GM20431 (cell line): ENCODE data around the gene ARPC1B.
"Not testable (repeated sequence)": the region's sequence is repeated elsewhere in the genome, so short reads cannot be mapped to it uniquely, and the experiment has no call there.

Experiments
- in situ Hi-C: fragments of 300-500 bp; cut with MseI, MboI; formaldehyde crosslinking; loops from one replicate; pipeline ENCODE4 v1.15.0; 2020; ENCODE audit warnings: low sequenced_read_pairs; ENCODE audit not compliant: unreplicated experiment

The ARPC1B gene

DNA sequence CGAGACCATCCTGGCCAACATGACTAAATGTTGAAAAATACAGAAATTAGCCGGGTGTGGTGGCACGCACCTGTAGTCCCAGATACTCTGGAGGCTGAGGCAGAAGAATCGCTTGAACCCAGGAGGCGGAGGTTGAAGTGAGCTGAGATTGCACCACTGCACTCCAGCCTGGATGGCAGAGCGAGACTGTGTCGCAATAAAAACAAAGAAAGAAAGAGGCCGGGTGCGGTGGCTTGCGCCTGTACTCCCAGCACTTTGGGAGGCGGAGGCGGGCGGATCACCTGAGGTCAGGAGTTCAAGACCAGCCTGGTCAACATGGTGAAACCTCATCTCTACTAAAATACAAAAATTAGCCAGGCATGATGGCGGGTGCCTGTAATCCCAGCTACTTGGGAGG is 12.7 kb downstream of the ARPC1B start:
- in situ Hi-C loops: not testable (repeated sequence)

DNA sequence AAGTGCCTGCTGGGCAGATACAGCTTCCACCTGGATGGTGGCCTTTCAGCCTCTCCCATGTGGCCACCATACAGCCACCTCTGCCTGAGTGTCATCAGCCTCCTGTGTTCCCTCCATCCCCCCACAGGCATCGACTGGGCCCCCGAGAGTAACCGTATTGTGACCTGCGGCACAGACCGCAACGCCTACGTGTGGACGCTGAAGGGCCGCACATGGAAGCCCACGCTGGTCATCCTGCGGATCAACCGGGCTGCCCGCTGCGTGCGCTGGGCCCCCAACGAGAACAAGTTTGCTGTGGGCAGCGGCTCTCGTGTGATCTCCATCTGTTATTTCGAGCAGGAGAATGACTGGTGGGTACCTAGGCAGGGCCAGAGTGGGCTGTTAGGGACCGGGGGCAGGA is 13.4 kb downstream of the ARPC1B start:
- in situ Hi-C loops: no loop called here

DNA sequence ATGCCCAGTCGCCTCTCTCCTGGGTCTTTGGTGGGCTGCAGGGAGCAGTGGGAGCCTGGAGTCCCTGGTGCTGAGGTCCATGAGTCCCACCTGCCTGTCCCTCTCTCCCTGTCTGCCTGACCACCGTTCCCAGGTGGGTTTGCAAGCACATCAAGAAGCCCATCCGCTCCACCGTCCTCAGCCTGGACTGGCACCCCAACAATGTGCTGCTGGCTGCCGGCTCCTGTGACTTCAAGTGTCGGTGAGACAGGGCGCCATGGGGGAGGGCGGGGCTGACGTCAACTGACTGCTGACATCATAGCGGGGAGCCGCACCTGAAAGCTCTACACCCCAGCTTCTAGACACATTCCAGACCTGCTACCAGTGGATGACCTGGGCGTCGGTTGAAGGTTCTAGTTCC is 15.2 kb downstream of the ARPC1B start:
- in situ Hi-C loops: no loop called here

DNA sequence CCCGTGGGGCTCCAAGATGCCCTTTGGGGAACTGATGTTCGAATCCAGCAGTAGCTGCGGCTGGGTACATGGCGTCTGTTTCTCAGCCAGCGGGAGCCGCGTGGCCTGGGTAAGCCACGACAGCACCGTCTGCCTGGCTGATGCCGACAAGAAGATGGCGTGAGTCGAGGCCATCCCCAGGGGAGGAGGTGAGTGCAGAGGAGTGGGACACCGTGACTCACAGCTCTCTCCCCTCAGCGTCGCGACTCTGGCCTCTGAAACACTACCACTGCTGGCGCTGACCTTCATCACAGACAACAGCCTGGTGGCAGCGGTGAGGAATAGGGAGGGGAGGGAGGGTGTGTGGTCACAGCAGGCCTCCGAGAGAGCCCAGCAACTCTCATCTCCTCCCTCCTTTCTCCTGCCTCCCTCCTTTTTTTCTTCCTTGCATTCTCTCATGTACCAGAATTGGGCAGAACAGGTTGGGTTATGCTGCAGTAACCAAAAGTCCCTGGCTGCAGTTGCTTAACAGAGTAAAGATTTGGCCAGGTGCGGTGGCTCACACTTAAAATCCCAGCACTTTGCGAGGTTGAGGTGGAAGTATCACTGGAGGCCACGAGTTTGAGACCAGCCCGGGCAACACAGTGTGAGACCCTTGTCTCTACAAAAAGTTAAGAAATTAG is 16.5 kb downstream of the ARPC1B start:
- in situ Hi-C loops: no loop called here

DNA sequence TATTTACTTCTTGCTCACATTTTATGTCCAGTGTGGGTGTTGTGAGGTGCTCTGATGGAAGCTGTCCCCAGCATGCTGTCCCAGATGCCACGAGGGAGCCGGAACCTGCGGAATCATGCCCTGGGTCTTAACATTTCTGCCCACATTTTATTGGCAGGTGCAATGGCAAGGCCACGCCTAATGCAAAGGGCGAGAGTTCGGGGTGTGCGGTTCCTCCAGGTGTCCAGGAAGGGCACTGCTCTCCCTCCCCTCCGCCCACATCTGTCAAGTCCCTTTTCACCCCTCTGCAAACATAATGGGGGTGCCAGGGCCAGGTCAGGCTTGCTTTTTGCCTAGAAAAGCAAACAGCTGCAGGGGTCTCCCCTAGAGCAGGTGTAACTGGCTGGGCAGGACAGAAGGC is 17.5 kb downstream of the ARPC1B start:
- in situ Hi-C loops: no loop called here

DNA sequence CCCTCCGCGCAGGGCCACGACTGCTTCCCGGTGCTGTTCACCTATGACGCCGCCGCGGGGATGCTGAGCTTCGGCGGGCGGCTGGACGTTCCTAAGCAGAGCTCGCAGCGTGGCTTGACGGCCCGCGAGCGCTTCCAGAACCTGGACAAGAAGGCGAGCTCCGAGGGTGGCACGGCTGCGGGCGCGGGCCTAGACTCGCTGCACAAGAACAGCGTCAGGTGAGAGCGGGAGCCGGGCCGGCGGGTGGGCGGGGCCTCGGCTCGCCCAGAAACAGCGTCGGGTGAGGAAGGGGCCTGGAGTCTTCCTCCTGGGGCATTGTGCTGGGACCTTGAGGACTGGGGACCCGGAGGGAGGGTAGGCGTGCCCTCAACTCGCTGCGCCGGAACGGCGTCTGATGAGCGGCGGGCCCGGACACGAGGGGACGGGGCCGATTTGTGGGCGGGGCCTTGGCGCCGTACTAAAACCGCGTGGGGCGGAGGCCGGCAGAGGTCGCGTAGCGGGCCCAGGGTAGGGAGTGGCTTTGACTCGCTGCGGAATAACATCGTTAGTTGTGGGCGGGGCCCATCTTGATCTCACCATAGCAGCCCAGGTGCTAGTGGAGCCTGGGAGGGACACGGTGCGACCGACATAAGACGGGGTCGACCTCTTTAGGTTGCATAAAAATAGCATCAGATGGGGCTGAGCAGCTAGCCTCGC is 18.3 kb downstream of the ARPC1B start:
- in situ Hi-C loops: no loop called here

DNA sequence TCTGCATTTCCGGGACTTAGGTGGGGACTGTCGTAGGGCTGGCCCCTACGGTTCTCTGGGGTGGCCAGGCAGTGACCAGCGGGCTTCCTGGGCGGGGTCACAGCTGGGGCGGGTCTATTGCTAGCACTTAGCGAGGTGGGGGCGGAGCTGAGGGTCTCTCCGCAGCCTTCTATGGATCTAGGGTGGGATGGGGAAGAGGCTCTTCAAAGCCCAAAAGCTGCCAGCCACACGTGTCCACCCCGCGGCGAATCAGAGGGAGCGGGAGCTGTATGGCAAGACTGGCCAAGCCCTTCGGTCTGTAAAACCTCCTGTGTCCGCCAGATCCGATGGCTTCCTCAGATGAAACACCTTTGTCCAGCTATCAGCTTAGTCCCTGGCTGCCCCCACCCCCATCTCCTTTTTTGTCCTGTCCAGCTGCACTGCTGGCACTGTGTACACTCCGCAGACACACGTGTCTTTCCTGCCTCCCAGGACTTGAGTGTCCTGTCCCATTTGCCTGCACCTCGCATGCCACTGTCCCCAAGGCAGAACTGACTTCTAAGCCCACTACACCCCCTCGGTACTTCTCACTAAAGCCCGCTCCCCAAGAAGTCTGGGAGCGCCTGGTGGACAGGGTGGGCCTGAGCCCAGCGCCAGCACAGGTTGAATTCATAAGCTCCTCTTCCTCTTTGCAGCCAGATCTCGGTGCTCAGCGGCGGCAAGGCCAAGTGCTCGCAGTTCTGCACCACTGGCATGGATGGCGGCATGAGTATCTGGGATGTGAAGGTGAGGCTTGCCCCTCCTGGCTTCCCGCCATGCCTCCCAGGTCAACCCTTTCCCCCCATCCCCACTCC is 19.0 kb downstream of the ARPC1B start:
- in situ Hi-C loops: no loop called here

DNA sequence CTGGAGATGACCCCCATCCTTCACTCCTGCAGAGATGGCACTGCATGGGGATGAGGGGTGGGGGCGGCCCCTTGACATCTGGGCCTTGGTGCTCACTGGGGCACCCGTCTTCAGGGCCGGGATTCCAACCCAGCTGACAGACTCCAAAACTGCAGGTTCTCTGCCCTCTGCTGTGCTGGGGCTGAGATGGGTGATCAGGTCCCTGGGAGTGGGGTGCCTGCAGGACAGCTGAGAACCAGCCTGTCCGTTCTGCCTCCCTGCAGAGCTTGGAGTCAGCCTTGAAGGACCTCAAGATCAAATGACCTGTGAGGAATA is 19.6 kb downstream of the ARPC1B start:
- in situ Hi-C loops: no loop called here

DNA sequence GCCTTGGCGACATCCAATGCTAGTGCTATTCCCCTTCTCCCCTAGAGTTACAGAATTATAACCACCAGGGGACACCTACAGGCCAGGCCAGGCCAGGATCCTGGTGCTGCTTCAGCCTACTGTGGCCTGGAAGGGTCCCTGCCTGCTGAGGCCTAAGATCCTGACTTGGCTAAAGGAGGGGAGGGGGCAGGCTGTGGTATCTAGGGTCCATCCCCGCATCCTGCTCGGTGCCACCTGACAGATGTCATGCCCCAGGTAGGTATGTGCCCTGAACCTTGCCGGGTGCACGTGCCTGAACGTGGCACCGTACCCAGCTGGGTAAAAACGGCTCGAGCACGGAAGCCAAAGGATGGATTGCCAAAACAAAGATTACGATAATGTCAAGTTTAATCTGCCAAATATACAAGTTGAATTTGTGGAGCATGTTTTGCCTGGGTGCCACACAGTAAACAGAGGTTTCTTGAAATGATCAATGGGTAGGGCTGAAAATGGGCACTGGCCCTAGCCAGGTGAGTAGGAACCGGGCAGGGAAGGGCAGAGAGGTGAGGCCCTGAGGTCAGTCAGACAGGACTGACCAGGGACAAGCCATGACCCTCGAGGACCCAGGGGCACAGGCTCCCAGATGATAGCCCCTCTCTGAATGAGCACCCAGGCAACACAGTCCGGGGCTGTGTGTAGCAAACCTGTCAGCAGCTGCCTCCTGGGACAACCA is 21.2 kb downstream of the ARPC1B start:
- in situ Hi-C loops: no loop called here

DNA sequence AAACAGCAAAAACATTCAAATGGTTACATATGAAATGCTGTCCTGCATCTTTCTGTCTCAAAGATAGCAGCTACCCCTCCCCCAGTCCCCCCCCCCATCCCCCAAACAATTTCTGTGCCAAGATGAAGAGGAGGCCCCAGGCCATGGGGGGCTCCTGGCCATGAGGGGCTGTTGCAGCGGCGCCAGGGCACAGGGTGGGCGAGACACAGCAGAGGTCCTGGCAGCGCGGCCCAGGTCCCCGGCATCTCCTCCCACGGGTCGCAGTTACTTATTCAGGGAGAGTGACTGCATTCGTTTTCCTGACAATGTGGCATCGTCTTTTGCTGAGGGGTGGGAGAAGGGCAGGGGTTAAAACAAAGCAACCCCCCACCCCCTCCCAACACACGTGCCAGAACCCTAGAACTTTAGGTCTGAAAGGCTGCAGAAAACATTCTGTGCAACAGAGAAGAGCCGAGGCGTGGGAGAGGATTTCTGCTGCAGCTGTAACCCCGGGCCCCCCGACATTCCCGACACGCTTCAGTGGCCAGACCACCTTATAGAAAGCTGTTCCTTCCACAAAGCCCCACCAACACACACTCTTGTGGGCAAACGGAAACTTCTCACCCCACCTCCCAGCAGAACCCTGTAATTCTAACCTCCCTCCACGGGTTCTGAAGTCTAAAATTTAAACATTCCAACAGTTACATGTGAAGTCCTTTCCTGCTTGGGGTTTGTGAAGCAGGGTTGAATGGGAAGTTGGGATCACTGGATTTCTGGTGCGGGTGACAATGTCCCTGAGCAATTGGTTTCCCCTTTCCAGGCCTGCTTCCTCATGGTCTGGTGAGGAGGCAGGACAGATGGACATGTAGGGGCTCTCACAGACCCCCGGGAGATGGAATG is 22.1 kb downstream of the ARPC1B start:
- in situ Hi-C loops: no loop called here

DNA sequence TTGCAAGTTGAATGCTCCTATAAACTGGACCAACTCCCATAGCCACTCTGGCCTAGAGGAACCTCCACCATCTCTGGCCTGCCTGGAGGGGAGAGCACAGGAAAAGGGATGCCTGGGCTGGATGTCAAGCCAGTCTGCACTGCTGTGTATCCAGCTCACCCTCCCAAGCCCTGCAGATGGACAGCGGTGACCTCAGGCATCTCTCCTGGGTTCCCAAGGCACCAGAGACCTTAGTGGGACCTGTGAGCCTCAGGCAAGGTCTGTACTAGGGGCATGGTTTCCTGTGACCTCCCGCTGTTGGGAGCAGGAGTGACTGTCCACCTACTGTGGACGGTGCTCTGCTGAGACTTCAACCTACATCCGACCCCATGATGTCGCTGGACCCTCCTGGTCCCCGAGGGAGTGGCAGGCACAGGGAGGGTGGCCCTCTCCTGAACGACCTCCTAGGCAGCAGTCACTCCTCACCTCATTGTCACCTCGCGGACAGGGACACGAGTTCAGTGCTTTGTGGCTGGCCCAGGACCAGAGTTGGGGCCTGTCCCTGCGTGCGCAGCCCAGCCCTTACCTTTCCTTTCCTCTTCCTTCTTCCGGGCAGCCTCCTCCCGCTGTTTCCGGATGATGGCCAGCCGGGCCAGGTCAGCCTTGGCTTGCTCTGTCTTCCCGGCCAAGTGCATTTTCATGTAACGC is 22.9 kb downstream of the ARPC1B start:
- in situ Hi-C loops: no loop called here

DNA sequence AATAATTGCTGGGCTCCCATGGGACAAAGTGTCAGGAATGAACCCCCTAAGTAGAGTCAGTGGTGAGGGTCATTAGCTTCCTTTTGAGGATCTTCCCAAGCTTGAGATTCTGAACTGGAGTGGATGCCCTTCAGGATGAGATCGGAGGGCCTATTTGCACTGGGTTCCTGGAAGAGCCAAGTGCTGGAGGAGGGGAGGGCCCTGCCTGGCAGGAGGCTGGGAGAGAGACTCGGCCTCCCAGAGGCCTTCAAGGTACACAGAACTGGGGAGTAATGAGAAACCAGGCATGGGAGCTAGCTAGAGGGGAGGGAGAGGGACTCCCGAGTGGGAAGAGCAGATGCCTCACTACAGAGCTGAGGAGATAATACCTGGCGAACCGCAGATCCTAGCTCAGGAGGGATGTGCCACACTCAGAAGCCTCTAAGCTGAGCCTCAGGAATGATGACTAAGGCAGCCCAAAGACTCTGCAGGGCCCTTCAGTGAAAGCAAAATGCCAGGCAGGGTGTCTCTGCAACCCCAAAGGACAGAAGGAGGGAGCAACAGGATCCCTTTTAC is 24.4 kb downstream of the ARPC1B start:
- in situ Hi-C loops: no loop called here

DNA sequence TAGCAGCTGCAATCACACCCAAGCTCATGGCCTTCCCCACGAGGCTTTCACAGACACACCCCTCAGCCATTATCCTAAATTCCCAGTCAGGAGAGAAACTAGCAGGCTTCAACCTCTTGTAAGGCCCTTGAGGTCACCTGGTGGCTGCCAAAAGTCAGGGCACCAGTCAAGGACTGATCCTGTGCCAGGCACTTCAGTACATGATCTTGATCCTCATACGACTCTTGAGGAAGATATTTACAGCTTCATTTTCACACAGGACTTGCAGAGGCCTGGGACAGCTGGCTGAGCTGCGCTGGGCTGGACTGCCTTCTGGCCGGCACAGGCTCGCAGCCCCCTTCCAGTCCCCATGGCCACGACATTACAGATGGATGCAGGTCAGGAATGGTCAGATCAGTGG is 25.1 kb downstream of the ARPC1B start:
- in situ Hi-C loops: no loop called here

DNA sequence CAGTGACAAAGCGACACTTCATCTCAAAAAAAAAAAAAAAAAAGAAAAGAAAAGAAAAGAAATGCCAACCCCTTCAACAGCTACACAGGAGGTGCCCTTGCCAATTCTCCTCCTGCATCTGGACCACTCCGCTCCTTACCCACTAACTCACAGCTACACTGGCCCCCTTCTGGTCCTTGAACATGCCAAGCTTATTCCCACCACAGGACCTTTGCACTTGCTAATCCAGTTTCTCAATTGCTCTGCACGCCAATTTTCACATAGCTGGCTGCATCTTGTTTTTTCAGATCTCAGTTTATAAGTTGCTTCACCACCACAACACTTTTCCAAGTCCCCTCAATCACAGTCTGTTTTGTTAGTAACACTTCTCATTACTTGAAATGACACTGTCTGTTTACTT is 28.3 kb downstream of the ARPC1B start:
- in situ Hi-C loops: no loop called here

DNA sequence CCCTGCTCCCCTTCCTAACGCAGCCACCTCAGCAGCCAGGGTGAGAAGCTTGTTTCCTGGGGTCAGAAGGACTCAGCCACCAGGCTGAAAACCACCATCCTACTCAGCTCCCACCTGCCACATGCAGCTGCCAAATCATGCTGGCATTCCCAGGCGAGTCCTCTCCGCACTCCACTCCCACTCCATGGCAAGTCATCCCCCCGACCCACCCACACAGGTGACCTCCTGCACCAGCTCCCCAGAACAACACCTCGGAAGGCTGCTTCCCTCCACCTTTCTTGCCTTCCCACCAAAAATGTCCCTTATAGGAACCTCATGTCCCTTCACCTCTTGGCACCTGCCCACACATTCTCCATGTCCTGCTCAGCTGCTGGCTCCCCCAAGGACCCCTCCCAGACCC is 29.2 kb downstream of the ARPC1B start:
- in situ Hi-C loops: no loop called here

DNA sequence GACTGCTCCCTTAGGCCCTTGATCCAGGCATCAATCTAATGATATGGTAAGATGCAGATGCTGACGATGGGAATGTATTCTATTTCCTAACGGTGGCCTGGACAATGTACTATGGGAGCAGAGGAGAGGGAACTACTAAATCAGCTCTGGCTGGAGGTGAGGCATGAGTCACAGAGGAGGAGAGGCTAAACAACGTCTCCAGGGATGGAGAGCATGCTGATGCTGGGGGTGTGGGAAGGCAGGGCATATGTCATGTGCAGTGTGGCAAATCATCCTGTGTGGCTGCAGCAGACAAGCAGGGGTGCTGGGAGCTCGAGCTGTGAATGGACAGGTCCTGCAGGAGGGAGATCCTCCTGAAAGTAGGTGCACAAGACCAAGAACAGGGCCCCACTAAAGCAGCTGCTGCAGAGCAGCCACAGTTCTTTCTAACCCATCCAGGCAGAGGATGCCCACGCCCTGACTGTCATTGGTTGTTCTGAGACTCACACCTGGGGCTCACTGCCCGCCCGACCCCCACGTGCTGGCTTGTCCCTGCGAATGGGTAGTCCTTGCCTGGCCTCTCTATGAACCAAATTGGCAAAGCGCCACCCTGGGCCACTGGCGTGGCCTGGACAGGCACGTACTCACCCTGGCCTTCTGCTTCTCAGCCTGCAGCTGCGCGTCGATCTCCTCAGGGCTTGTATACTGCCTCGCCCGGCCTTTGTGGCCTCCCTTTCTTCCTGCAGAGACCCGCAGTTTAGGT is 29.9 kb downstream of the ARPC1B start:
- in situ Hi-C loops: no loop called here

DNA sequence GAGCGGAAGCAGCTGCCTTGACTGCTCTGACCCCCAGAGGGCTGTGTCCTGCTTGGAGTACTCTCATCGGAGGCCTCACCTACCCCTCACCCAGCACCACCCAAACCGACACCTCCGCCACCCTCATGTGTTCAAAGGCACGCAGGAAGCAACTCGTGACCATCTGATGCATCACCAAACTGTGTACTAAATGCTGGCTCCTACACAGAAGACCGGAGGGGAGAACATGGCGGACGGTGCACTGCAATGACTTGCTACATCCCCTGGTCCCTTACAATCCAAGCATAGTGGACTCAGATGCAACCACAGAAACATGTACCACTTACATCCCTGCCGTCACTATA is 30.4 kb downstream of the ARPC1B start:
- in situ Hi-C loops: no loop called here

DNA sequence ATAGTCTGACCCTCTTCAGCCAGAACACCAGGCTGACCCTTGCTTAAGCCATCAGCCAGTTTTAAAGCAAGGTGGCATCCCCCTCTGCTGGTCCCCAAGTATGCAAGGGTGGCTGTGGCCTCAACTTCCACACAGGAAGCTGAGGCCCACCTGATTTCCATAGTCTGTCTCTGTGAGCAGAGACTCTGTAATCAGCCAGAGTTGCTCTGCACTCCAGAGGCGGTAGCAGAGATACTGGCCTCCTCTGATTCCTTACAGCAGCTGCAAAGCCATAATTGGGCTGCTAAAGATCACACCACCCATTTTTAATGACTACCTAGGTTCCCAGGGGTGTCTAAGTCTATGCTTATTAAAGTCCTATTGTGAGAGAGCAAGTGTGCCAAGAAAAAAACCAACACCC is 32.0 kb downstream of the ARPC1B start:
- in situ Hi-C loops: no loop called here
